Osteoblast (primary cell): ENCODE results near the gene YBEY. TPM values are rescaled to one million over a fixed set of nuclear protein-coding genes. Genes with fewer than 3 reads are reported as not detected.
A peak's percentile ranks its signal among the peaks of the same experiment; 100 is the strongest.

Experiments used
- DNase-seq: peaks from one replicate; pipeline ENCODE4 v3.0.0; 2011; ENCODE audit warnings: low spot score, mixed read lengths; ENCODE audit not compliant: insufficient read length; ENCODE audit errors: missing footprints
- H2AFZ ChIP-seq: 2 replicates; pipeline ENCODE4 v1.6.0; 2011; ENCODE audit warnings: mild to moderate bottlenecking, low read length
- H3K27ac ChIP-seq: 2 replicates; pipeline ENCODE4 v1.5.1; 2011; ENCODE audit warnings: mild to moderate bottlenecking, low read depth, low read length, moderate library complexity
- H3K27me3 ChIP-seq: 2 replicates; pipeline ENCODE4 v1.6.0; 2012; ENCODE audit warnings: mild to moderate bottlenecking, control low read depth, inconsistent platforms, low read length, moderate library complexity; ENCODE audit not compliant: insufficient read depth
- H3K36me3 ChIP-seq: 2 replicates; pipeline ENCODE4 v1.5.1; 2011; ENCODE audit warnings: mild to moderate bottlenecking, low read length, control low read depth, moderate library complexity; ENCODE audit not compliant: insufficient read depth
- H3K4me1 ChIP-seq: 2 replicates; pipeline ENCODE4 v1.5.1; 2011; ENCODE audit warnings: mild to moderate bottlenecking, low read length, control low read depth, moderate library complexity; ENCODE audit not compliant: insufficient read depth
- H3K4me2 ChIP-seq: 2 replicates; pipeline ENCODE4 v1.6.0; 2011; ENCODE audit warnings: mild to moderate bottlenecking, low read length; ENCODE audit not compliant: insufficient read depth
- H3K4me3 ChIP-seq: fragments of 200-600 bp; sonication (generic); 3 replicates; pipeline ENCODE4 v1.5.1; 2012; ENCODE audit warnings: mild to moderate bottlenecking, low read length, inconsistent platforms; ENCODE audit not compliant: insufficient read depth
- H3K79me2 ChIP-seq: 2 replicates; pipeline ENCODE4 v1.6.0; 2012; ENCODE audit warnings: mild to moderate bottlenecking, low read length, control low read depth, inconsistent platforms; ENCODE audit not compliant: insufficient read depth
- H3K9me3 ChIP-seq: 2 replicates; pipeline ENCODE4 v1.5.1; 2011; ENCODE audit warnings: low read depth, low read length, control low read depth
- H4K20me1 ChIP-seq: 2 replicates; pipeline ENCODE4 v1.6.0; 2012; ENCODE audit warnings: mild to moderate bottlenecking, low read length, control low read depth; ENCODE audit not compliant: insufficient read depth
- total RNA-seq: library from RNA; depleted of rRNA; stranded (reverse); fragments of >200 nt; gene quantifications from 2 replicates; pipeline ENCODE4 v1.2.3, GENCODE V29; 2012
- TF ChIP-seq, protein P1 (sequence below): IDR thresholded peaks from 2 replicates; pipeline ENCODE4 v1.5.1; 2011; ENCODE audit warnings: mild to moderate bottlenecking, low read depth, low read length, moderate library complexity; ENCODE audit errors: extremely low read depth

YBEY gene
- total RNA-seq, 1 donor, result 18.8 TPM

DNA sequence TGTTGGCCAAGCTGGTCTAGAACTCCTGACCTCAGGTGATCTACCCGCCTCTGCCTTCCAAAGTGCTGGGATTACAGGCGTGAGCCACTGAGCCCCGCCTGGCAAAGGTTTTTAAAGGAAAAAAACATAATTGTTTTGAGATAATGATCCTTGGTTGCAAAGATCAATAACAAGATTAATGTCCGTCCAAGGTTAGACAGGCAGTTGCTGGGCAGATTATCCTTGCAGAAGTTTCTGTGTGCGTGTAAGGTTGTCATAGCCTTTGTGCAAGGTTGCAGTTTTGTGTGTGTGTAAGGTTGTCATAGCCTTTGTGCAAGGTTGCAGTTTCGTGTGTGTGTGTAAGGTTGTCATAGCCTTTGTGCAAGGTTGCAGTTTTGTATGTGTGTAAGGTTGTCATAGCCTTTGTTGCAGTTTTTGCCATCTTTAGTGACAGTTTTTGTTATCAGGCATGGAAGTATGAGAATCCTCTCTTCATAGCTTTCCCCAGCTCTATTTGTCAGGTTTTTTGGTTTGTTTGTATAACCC, 3.6 kb downstream of the YBEY start:
- Histone ChIP-seq H3K4me1 (peaks cover 13% of the 10 kb centered on the region), H3K27ac (no peak overlapping the region), H3K4me3 (no peak overlapping the region), H2AFZ (no peak overlapping the region), H3K4me2 (no peak overlapping the region), H4K20me1 (peaks cover 6% of the 10 kb centered on the region), H3K9me3 (no peaks in the 10 kb centered on the region), H3K36me3 (peaks cover 15% of the 10 kb centered on the region), H3K79me2 (peaks cover 23% of the 10 kb centered on the region), H3K27me3 (no peaks in the 10 kb centered on the region)
- TF ChIP-seq, protein P1, sequence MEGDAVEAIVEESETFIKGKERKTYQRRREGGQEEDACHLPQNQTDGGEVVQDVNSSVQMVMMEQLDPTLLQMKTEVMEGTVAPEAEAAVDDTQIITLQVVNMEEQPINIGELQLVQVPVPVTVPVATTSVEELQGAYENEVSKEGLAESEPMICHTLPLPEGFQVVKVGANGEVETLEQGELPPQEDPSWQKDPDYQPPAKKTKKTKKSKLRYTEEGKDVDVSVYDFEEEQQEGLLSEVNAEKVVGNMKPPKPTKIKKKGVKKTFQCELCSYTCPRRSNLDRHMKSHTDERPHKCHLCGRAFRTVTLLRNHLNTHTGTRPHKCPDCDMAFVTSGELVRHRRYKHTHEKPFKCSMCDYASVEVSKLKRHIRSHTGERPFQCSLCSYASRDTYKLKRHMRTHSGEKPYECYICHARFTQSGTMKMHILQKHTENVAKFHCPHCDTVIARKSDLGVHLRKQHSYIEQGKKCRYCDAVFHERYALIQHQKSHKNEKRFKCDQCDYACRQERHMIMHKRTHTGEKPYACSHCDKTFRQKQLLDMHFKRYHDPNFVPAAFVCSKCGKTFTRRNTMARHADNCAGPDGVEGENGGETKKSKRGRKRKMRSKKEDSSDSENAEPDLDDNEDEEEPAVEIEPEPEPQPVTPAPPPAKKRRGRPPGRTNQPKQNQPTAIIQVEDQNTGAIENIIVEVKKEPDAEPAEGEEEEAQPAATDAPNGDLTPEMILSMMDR, result no peak
- no peak for DNase-seq

DNA sequence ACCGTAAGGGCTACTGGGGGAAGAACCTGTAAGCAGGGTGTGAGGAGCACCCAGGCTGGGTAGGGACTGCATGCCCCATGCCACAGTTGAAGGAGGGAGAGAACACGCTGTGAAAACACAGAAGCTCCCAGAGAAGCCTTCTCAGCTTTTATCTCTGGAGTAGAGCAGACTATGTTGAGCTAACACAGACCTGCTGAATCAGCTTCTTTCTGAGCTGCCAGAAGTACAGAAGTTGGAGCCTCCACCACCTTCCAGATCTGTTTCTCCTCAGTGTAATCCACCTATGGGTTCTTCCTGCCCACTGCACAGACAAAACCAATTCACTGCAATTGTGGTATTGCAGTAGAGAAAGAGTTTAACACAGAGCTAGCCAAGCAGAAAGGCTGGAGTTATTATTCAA, 5.4 kb downstream of the YBEY start:
- DNase-seq, result no peak

DNA sequence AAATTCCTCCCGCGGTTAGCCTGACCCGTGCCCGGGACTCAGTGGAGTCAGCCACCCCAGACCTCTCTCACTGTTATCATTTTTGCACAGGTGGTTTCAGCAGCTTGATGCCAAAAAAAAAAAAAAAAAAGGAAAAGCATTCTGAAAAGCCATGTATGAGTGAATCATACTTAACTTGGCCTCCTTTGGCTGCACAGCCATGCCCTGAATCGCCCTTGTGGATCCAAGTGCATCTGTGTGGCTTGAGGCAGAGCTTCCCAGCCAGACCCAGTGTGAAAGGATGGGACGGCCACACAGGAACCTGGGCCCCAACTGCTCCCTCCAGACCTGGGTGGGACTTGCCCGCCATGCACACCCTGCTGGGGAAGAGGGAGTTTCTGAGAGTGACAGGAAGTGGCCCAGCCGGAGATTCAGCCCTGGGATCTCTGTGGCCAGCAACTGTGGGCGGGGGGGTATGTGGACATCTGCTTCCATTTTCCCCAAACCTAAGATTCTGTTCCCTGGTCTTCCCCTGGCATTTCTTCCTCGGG, 8.6 kb downstream of the YBEY start:
- H3K27ac ChIP-seq, result peak overlapping the region; percentile 37
- peaks cover 4% of the 10 kb centered on the region for H3K79me2 ChIP-seq
- H3K4me3 ChIP-seq, result peak overlapping the region; percentile 19
- no peaks in the 10 kb centered on the region for H4K20me1 ChIP-seq
- peak; percentile 94 for DNase-seq
- no peaks in the 10 kb centered on the region for H3K9me3 ChIP-seq
- peak overlapping the region; percentile 6 for H3K4me2 ChIP-seq
- peaks cover 15% of the 10 kb centered on the region for H3K36me3 ChIP-seq
- H3K4me1 ChIP-seq, result peaks cover 17% of the 10 kb centered on the region
- TF ChIP-seq, protein P1, result no peak
- H2AFZ ChIP-seq, result peak overlapping the region; percentile 8
- H3K27me3 ChIP-seq, result peaks cover 2% of the 10 kb centered on the region

More for the DNA sequence above, 5.4 kb downstream of the YBEY start:
- peaks cover 15% of the 10 kb centered on the region for H3K79me2 ChIP-seq
- H3K4me1 ChIP-seq, result peaks cover 16% of the 10 kb centered on the region
- H2AFZ ChIP-seq, result no peak overlapping the region
- no peak overlapping the region for H3K4me2 ChIP-seq
- H3K27me3 ChIP-seq, result no peaks in the 10 kb centered on the region
- TF ChIP-seq, protein P1, result no peak
- peaks cover 15% of the 10 kb centered on the region for H3K36me3 ChIP-seq
- H4K20me1 ChIP-seq, result no peaks in the 10 kb centered on the region
- H3K4me3 ChIP-seq, result no peak overlapping the region
- no peak overlapping the region for H3K27ac ChIP-seq
- no peaks in the 10 kb centered on the region for H3K9me3 ChIP-seq

DNA sequence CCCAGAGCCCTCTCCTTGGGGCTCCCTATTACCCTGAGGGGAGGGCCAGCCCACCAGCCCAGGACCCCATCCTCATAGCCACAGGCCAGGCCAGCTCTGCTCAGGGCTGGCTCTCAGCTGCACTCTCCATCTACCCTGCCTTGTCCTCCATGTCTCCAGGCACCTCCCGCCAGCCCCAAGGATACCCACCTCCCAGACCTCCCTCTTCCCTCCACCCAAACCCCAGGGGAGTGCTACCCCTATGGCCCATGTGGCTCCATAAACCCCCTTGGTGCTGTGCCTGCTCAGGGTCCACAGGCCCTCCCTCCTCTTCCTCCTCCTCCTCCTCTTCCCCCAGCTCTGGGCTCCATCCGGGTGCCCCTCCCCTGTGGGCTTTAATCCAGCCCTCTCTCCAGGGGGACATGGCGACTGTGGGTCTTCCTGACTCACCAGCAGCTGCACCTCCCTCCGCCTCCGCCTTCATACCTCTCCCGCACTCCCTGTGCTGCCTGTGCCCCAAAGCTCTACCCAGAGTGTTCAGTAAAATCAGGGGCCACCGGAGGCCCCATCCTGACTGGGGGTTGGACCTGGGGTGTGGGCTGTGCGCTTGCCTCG, 9.1 kb downstream of the YBEY start:
- Histone ChIP-seq H3K27ac (peak overlapping the region; percentile 37), H4K20me1 (no peaks in the 10 kb centered on the region), H3K36me3 (peaks cover 15% of the 10 kb centered on the region), H3K9me3 (no peaks in the 10 kb centered on the region), H3K4me1 (peaks cover 17% of the 10 kb centered on the region), H3K27me3 (peaks cover 2% of the 10 kb centered on the region), H2AFZ (peak overlapping the region; percentile 8), H3K4me2 (peak overlapping the region; percentile 6), H3K79me2 (peaks cover 2% of the 10 kb centered on the region), H3K4me3 (peak overlapping the region; percentile 19)
- TF ChIP-seq, protein P1, result no peak
- DNase-seq, result peak; percentile 62
